A549 (cell line): ENCODE results near the gene ZBTB49.

ENCODE experiments used
- CBX8 ChIP-seq: fragments of 200-600 bp; sonication (generic); IDR thresholded peaks from 2 replicates; pipeline ENCODE4 v1.6.1; 2016
- CTCF ChIP-seq: fragments of >200 bp; sonication (Bioruptor Twin); formaldehyde crosslinking; IDR thresholded peaks from 3 replicates; pipeline ENCODE4 v1.5.1; 2016
- E2F6 ChIP-seq: IDR thresholded peaks from 2 replicates; pipeline ENCODE4 v1.6.1; 2012; ENCODE audit warnings: low read depth, borderline replicate concordance
- ELK1 ChIP-seq: fragments of 150-350 bp; IDR thresholded peaks from 2 replicates; pipeline ENCODE4 v1.6.1; 2014; ENCODE audit warnings: low read depth, mild to moderate bottlenecking, low read length
- PBX3 ChIP-seq: IDR thresholded peaks from 2 replicates; pipeline ENCODE4 v1.6.1; 2012
- PHF8 ChIP-seq: fragments of 200-600 bp; sonication (generic); IDR thresholded peaks from 2 replicates; pipeline ENCODE4 v1.6.1; 2016; ENCODE audit warnings: low read depth, mild to moderate bottlenecking, antibody characterized with exemption, moderate library complexity, borderline replicate concordance
- POLR2A ChIP-seq: IDR thresholded peaks from 2 replicates; pipeline ENCODE4 v1.6.1; 2012; ENCODE audit warnings: mild to moderate bottlenecking, low read length
- SMC3 ChIP-seq: fragments of >200 bp; sonication (Bioruptor Twin); formaldehyde crosslinking; IDR thresholded peaks from 3 replicates; pipeline ENCODE4 v1.6.1; 2018; ENCODE audit warnings: inconsistent platforms

GRCh38 chr4:4321951-4322688 lies 32.1 kb downstream of the ZBTB49 start:
- no peak for TF ChIP-seq SMC3
- no peak for TF ChIP-seq PBX3
- TF ChIP-seq ELK1: no peak
- TF ChIP-seq CTCF: no peak
- TF ChIP-seq E2F6: no peak
- no peak for TF ChIP-seq CBX8
- TF ChIP-seq POLR2A: no peak
- TF ChIP-seq PHF8: no peak
